Endodermal cell (in vitro differentiated cells): ENCODE results near the gene NEMP1. TPM values are rescaled to one million over a fixed set of nuclear protein-coding genes. Genes with fewer than 3 reads are reported as not detected.
A peak's percentile ranks its signal among the peaks of the same experiment; 100 is the strongest.

ENCODE experiments used
- DNase-seq: peaks from one replicate; pipeline ENCODE4 v3.0.0-alpha.2; 2017
- H3K27ac ChIP-seq: 2 replicates; pipeline ENCODE4 v1.5.1; 2013; ENCODE audit warnings: mild to moderate bottlenecking, low read depth, low read length, moderate library complexity
- H3K27me3 ChIP-seq: 2 replicates; pipeline ENCODE4 v1.6.1; 2013; ENCODE audit warnings: mild to moderate bottlenecking, low read length, moderate library complexity; ENCODE audit not compliant: insufficient read depth, control insufficient read depth, poor library complexity, severe bottlenecking
- H3K36me3 ChIP-seq: 2 replicates; pipeline ENCODE4 v1.7.0; 2013; ENCODE audit warnings: mild to moderate bottlenecking, low read length, moderate library complexity; ENCODE audit not compliant: control insufficient read depth, insufficient read depth
- H3K4me1 ChIP-seq: one replicate; pipeline ENCODE4 v1.7.0; 2013; ENCODE audit warnings: low read length; ENCODE audit not compliant: control insufficient read depth, insufficient read depth
- H3K4me3 ChIP-seq: 2 replicates; pipeline ENCODE4 v1.5.1; 2013; ENCODE audit warnings: mild to moderate bottlenecking, low read length, moderate library complexity
- H3K9ac ChIP-seq: 2 replicates; pipeline ENCODE4 v1.6.1; 2013; ENCODE audit warnings: mild to moderate bottlenecking, low read length, moderate library complexity; ENCODE audit not compliant: poor library complexity, severe bottlenecking; ENCODE audit errors: extremely low read depth
- H3K9me3 ChIP-seq: 2 replicates; pipeline ENCODE4 v1.6.1; 2013; ENCODE audit warnings: mild to moderate bottlenecking, low read length, moderate library complexity; ENCODE audit not compliant: control insufficient read depth
- H3K27ac Mint-ChIP-seq: 2 replicates; pipeline ENCODE4 v1.8.0; 2020; ENCODE audit warnings: mixed read lengths
- H3K27me3 Mint-ChIP-seq: 2 replicates; pipeline ENCODE4 v1.8.0; 2021; ENCODE audit warnings: mild to moderate bottlenecking, mixed read lengths; ENCODE audit not compliant: insufficient read depth
- H3K36me3 Mint-ChIP-seq: 2 replicates; pipeline ENCODE4 v1.8.0; 2020; ENCODE audit warnings: low read depth, mixed read lengths
- H3K4me1 Mint-ChIP-seq: 2 replicates; pipeline ENCODE4 v1.8.0; 2020; ENCODE audit warnings: mixed read lengths
- H3K4me3 Mint-ChIP-seq: 2 replicates; pipeline ENCODE4 v1.8.0; 2020; ENCODE audit warnings: mild to moderate bottlenecking, moderate library complexity, mixed read lengths
- H3K9me3 Mint-ChIP-seq: 2 replicates; pipeline ENCODE4 v1.8.0; 2020; ENCODE audit warnings: mild to moderate bottlenecking, mixed read lengths
- WGBS, 2 experiments: methylation state at CpG; one replicate each; pipeline versions ENCODE4 v1.1.5 to v1.1.7; 2013; ENCODE audit warnings: missing lambda C conversion rate in 2 of 2, mixed read lengths in 1 of 2; ENCODE audit not compliant: insufficient coverage in 1 of 2, insufficient read length in 1 of 2; 5-methylcytosine and 5-hydroxymethylcytosine counted together
- total RNA-seq, 2 donors: library from RNA; stranded (reverse); fragmentation: NEBNext Ultra II Directional in 1 of 2; extraction: Animal tissue kit (Norgen Biotek cat#: 25700) in 1 of 2; gene quantifications; 2 replicates in 1 of 2; 3 replicates in 1 of 2; pipeline ENCODE4 v1.2.1, GENCODE V29; 2021
- TF ChIP-seq, protein P1 (sequence below): fragments of 200-600 bp; sonication (generic); conservative IDR thresholded peaks from 2 replicates; pipeline ENCODE4 v1.5.0; 2021; ENCODE audit warnings: antibody characterized with exemption, mild to moderate bottlenecking

NEMP1 gene
- total RNA-seq, 2 donors from 2014 or later, result 36.3 to 52.6 TPM

DNA sequence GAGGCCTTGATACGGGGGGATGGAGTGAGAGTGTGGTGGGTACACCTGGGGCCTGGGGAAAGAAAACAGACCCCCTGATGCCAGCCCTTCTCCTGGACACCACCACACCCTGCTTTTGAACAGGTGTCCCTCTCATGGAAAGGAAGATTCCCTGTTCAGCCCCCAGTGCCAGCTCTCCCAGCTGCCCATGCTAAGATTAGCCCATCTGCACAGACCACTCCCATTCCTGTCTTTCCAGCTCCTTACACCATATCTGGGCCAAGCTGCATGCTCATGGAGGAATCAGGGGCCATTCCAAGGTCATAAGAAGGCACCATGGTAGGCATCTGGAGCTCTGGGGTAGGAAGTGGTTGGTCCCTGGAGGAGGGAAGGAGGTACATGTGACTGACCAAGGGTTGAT, 20.0 kb upstream of the NEMP1 start:
- Histone ChIP-seq H3K27me3 (no peaks in the 10 kb centered on the region), H3K9ac (no peak overlapping the region), H3K9me3 (no peaks in the 10 kb centered on the region), H3K27ac (no peak overlapping the region), H3K4me3 (no peak overlapping the region), H3K36me3 (peaks cover 19% of the 10 kb centered on the region), H3K4me1 (peaks cover 5% of the 10 kb centered on the region)
- TF ChIP-seq, protein P1, sequence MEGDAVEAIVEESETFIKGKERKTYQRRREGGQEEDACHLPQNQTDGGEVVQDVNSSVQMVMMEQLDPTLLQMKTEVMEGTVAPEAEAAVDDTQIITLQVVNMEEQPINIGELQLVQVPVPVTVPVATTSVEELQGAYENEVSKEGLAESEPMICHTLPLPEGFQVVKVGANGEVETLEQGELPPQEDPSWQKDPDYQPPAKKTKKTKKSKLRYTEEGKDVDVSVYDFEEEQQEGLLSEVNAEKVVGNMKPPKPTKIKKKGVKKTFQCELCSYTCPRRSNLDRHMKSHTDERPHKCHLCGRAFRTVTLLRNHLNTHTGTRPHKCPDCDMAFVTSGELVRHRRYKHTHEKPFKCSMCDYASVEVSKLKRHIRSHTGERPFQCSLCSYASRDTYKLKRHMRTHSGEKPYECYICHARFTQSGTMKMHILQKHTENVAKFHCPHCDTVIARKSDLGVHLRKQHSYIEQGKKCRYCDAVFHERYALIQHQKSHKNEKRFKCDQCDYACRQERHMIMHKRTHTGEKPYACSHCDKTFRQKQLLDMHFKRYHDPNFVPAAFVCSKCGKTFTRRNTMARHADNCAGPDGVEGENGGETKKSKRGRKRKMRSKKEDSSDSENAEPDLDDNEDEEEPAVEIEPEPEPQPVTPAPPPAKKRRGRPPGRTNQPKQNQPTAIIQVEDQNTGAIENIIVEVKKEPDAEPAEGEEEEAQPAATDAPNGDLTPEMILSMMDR, result no peak
- DNase-seq, result no peak
- Mint-ChIP-seq H3K36me3 (peaks cover 55% of the 10 kb centered on the region), H3K27me3 (no peaks in the 10 kb centered on the region), H3K9me3 (no peaks in the 10 kb centered on the region), H3K4me3 (no peak overlapping the region), H3K27ac (no peak overlapping the region), H3K4me1 (peaks cover 3% of the 10 kb centered on the region)
- 90 to 100% methylated on average over 1 of the region's 1 CpG for WGBS, 2 experiments

DNA sequence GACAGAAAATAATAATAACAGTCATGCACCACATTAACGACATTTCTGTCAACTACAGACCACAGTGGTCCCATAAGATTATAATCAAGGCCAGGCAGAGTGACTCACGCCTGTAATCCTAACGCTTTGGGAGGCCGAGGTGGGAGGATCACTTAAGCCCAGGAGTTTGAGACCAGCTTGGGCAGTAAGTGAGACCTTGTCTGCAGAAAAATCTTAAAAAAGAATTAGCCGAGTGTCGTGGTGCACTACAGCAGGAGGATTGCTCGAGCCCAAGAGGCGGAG, 18.9 kb upstream of the NEMP1 start:
- H3K36me3 ChIP-seq, result peaks cover 19% of the 10 kb centered on the region

DNA sequence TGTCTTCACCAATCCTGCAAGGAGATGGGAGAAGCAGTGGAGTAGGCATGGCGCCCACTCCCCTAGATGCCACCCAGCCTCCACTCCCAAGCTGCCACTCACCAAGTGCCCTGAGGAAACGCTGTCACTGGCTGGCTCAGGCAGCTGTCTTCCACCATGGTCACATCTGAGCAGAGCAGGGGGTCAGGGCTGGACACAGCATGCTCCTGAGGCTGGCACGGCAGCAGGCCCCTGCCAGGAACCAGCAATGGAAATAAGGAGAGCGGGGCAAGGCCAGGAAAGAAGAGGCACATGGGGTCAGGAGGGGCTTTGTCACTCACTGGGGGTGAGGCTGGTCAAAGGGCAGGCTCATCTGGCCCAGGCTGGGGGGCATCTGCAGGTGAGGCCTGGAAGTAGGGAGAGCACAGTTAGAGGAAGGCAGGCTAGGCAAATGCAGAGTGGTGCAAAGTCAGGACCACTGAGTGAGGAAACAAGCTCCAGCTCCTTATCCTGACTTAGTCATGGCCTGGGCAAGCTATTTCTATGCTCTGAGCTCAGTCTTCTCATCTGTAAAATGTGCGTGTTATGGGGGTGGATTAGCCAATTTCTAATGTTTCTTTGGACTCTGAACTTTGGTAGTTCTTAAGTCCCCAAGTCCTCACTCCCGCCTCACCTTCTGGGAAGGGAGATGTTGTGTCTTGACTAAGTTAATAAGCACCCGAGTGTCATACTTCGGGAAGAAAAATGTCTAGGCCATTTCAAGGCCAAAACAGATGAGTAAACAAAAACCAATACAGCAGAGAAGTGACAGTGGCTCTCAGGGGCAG, 18.4 kb upstream of the NEMP1 start:
- Histone ChIP-seq H3K27ac (peak overlapping the region; percentile 38), H3K36me3 (peaks cover 19% of the 10 kb centered on the region), H3K4me3 (no peak overlapping the region), H3K27me3 (no peaks in the 10 kb centered on the region), H3K4me1 (no peaks in the 10 kb centered on the region), H3K9ac (no peak overlapping the region), H3K9me3 (no peaks in the 10 kb centered on the region)
- no peak for DNase-seq
- no peak overlapping the region for H3K27ac Mint-ChIP-seq
- H3K4me1 Mint-ChIP-seq, result peaks cover 5% of the 10 kb centered on the region
- TF ChIP-seq, protein P1, result no peak
- no peaks in the 10 kb centered on the region for H3K9me3 Mint-ChIP-seq
- no peaks in the 10 kb centered on the region for H3K27me3 Mint-ChIP-seq
- 89 to 96% methylated on average over 4 to 8 of the region's 8 CpGs for WGBS, 2 experiments
- H3K36me3 Mint-ChIP-seq, result peaks cover 57% of the 10 kb centered on the region
- no peak overlapping the region for H3K4me3 Mint-ChIP-seq

More for the DNA sequence above, 18.9 kb upstream of the NEMP1 start:
- Histone ChIP-seq H3K27ac (no peak overlapping the region), H3K4me3 (no peak overlapping the region), H3K27me3 (no peaks in the 10 kb centered on the region), H3K9me3 (no peaks in the 10 kb centered on the region), H3K4me1 (peaks cover 3% of the 10 kb centered on the region), H3K9ac (no peak overlapping the region)
- Mint-ChIP-seq H3K27me3 (no peaks in the 10 kb centered on the region), H3K36me3 (peaks cover 59% of the 10 kb centered on the region), H3K27ac (no peak overlapping the region), H3K9me3 (no peaks in the 10 kb centered on the region), H3K4me1 (peaks cover 5% of the 10 kb centered on the region), H3K4me3 (no peak overlapping the region)
- TF ChIP-seq, protein P1, result no peak
- no peak for DNase-seq
- 87 to 95% methylated on average over 8 of the region's 8 CpGs for WGBS, 2 experiments
